Neuron (in vitro differentiated cells): Measurements from ENCODE around the gene DPPA3.
"Not testable (repeated sequence)": the region's sequence is repeated elsewhere in the genome, so short reads cannot be mapped to it uniquely, and the experiment has no call there.

Experiments
- H2AFZ ChIP-seq: one replicate; pipeline ENCODE4 v1.6.1; 2013; ENCODE audit warnings: low read depth, mild to moderate bottlenecking, inconsistent platforms, low read length, moderate library complexity
- H3K27me3 ChIP-seq: one replicate; pipeline ENCODE4 v1.6.1; 2013; ENCODE audit warnings: low read length; ENCODE audit not compliant: insufficient read depth
- H3K36me3 ChIP-seq: one replicate; pipeline ENCODE4 v1.6.1; 2013; ENCODE audit warnings: low read length; ENCODE audit not compliant: insufficient read depth
- H3K4me1 ChIP-seq: one replicate; pipeline ENCODE4 v1.6.1; 2013; ENCODE audit warnings: low read length; ENCODE audit not compliant: insufficient read depth
- H3K4me3 ChIP-seq: 2 replicates; pipeline ENCODE4 v1.5.1; 2013; ENCODE audit warnings: mild to moderate bottlenecking, low read length, moderate library complexity
- H3K9me3 ChIP-seq: one replicate; pipeline ENCODE4 v1.6.1; 2013; ENCODE audit warnings: low read length

The DPPA3 gene

GRCh38 chr12:7749442-7749841 lies 38.2 kb downstream of the DPPA3 start:
- Histone ChIP-seq H2AFZ (no peak overlapping the region), H3K36me3 (no peaks in the 10 kb centered on the region), H3K27me3 (no peaks in the 10 kb centered on the region), H3K4me3 (no peak overlapping the region), H3K4me1 (no peaks in the 10 kb centered on the region), H3K9me3 (no peaks in the 10 kb centered on the region)

- Histone ChIP-seq H3K27me3 (no peaks in the 10 kb centered on the region), H3K4me1 (no peaks in the 10 kb centered on the region), H2AFZ (no peak overlapping the region), H3K36me3 (no peaks in the 10 kb centered on the region), H3K9me3 (no peaks in the 10 kb centered on the region), H3K4me3 (no peak overlapping the region)
These were observed 39.1 kb downstream of the DPPA3 start for GRCh38 chr12:7750350-7750749.

GRCh38 chr12:7751394-7751793 lies 40.2 kb downstream of the DPPA3 start:
- Histone ChIP-seq H3K27me3 (no peaks in the 10 kb centered on the region), H3K36me3 (no peaks in the 10 kb centered on the region), H2AFZ (no peak overlapping the region), H3K4me3 (no peak overlapping the region), H3K4me1 (no peaks in the 10 kb centered on the region), H3K9me3 (no peaks in the 10 kb centered on the region)

- H3K4me3 ChIP-seq, H3K27me3 ChIP-seq, H3K36me3 ChIP-seq: not testable (repeated sequence)
These were observed 41.0 kb downstream of the DPPA3 start for GRCh38 chr12:7751941-7752922.

GRCh38 chr12:7755668-7756067 lies 44.4 kb downstream of the DPPA3 start:
- H2AFZ ChIP-seq, H3K9me3 ChIP-seq, H3K36me3 ChIP-seq, H3K4me1 ChIP-seq, H3K27me3 ChIP-seq, H3K4me3 ChIP-seq: not testable (repeated sequence)

More at GRCh38 chr12:7751941-7752922, 41.0 kb downstream of the DPPA3 start:
- H3K9me3 ChIP-seq, H3K4me1 ChIP-seq, H2AFZ ChIP-seq: not testable (repeated sequence)

- Histone ChIP-seq H3K36me3 (no peaks in the 10 kb centered on the region), H3K9me3 (no peaks in the 10 kb centered on the region), H2AFZ (no peak overlapping the region), H3K4me3 (no peak overlapping the region), H3K27me3 (no peaks in the 10 kb centered on the region), H3K4me1 (peaks cover 4% of the 10 kb centered on the region)
These were observed 45.8 kb downstream of the DPPA3 start for GRCh38 chr12:7756993-7757392.

GRCh38 chr12:7758766-7759140 lies 47.5 kb downstream of the DPPA3 start:
- no peaks in the 10 kb centered on the region for H3K9me3 ChIP-seq
- H2AFZ ChIP-seq = no peak overlapping the region
- no peaks in the 10 kb centered on the region for H3K36me3 ChIP-seq
- peaks cover 4% of the 10 kb centered on the region for H3K4me1 ChIP-seq
- H3K27me3 ChIP-seq = no peaks in the 10 kb centered on the region
- no peak overlapping the region for H3K4me3 ChIP-seq
